T-helper 2 cell treated with Interferon-gamma antibody and Interleukin-4, amounts not matched to agents 5 μg/mL and 100 μg/mL, for 36 hours (primary cell): Measurements from ENCODE around the gene KRT83.

Source experiments
- DNase-seq: peaks from one replicate; pipeline ENCODE4 v3.0.0; 2021; ENCODE audit warnings: low spot score
- H3K27ac Mint-ChIP-seq: one replicate; pipeline ENCODE4 v1.8.0; 2021; ENCODE audit warnings: mild to moderate bottlenecking, mixed read lengths
- H3K27me3 Mint-ChIP-seq: one replicate; pipeline ENCODE4 v1.8.0; 2021; ENCODE audit warnings: low read depth, mixed read lengths
- H3K36me3 Mint-ChIP-seq: one replicate; pipeline ENCODE4 v1.8.0; 2021; ENCODE audit warnings: low read depth, mixed read lengths
- H3K4me1 Mint-ChIP-seq: one replicate; pipeline ENCODE4 v1.8.0; 2021; ENCODE audit warnings: low read depth, mixed read lengths
- H3K4me3 Mint-ChIP-seq: one replicate; pipeline ENCODE4 v1.8.0; 2022; ENCODE audit warnings: mild to moderate bottlenecking, moderate library complexity, mixed read lengths
- H3K9me3 Mint-ChIP-seq: one replicate; pipeline ENCODE4 v1.8.0; 2021; ENCODE audit warnings: mixed read lengths

KRT83 gene

GRCh38 chr12:52359621-52360061 lies 38.4 kb upstream of the KRT83 start:
- DNase-seq: no peak
- Mint-ChIP-seq H3K4me3 (no peak overlapping the region), H3K4me1 (peaks cover 9% of the 10 kb centered on the region), H3K9me3 (no peaks in the 10 kb centered on the region), H3K36me3 (no peaks in the 10 kb centered on the region), H3K27me3 (peaks cover 2% of the 10 kb centered on the region), H3K27ac (no peak overlapping the region)

DNA sequence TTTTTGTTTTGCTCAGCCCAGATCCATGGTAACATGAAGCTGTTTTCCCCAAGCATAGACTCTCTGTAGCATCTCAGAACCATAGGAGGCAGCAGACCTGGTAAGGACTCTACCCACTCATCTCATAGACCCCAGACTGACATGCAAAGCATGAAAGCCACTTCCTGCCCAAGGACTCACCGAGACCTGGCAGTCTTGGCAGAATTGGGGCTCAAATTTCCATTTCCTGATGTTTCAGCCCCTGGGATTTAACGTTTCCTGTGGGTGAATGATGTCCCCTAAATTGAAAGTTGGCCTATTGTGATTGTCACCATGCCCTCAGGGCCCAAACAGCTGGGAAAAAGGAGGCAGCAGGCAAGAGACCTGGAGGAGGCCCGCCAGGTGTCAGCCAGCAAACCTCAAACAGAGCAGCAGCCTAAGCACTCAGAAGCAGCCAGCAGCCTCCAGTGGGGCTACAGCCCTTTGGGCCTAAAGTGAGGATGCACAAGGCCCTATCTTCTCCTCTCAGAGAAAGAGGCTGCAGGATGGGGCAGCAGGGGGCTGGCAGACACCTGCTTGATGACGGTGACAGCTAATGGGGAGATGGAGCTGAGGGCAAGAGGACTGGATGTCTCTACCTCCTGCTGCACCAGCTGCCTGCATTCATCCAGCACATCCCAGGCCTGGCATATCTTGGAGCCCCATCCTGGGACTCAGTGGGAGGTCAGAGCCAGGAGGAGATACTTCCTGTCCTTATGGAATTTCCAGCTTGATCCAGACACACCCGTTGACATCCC lies 37.6 kb upstream of the KRT83 start:
- H3K9me3 Mint-ChIP-seq: no peaks in the 10 kb centered on the region
- peaks cover 2% of the 10 kb centered on the region for H3K27me3 Mint-ChIP-seq
- no peaks in the 10 kb centered on the region for H3K36me3 Mint-ChIP-seq
- no peak for DNase-seq
- H3K4me1 Mint-ChIP-seq: peaks cover 9% of the 10 kb centered on the region
- H3K4me3 Mint-ChIP-seq: no peak overlapping the region
- no peak overlapping the region for H3K27ac Mint-ChIP-seq

DNA sequence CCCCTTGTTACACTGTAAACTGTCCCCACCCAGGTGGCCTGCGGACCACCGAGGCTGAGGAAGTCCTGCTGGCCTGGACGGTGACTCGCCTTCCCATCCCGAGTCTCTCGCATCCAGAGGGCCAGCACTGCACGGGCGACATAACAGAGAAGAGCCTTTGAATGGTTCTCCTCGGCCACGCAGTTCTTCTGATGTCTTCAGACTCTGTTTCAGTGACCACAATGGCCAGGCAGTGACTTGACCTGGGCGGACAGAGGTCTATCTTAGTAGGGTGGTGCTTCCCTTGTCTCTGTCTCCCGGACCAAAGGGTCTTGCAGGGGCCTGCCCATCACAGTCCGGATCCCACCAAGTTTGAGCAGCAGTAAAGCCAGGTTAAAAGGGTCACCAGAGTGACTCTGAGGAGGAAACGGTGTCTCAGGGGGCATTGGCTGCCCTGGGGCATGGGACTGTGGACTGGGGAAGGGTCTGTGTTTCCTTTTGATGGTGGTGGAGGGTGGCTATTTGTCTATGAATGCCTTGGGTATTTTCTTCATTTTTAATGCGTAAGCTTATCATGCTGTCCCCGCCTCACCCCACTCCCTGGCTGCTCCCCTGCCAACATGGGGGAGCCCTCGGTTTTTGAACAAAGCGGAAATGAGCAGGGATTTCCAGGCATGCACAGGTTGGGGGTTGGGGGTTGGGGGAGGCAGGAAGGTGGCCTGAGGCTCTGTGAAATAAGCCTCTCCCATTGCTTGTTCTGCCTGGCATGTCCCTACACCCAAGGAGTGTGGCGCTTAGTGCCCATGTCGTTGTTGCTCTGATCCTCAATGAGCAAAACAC lies 35.8 kb upstream of the KRT83 start:
- Mint-ChIP-seq H3K36me3 (no peaks in the 10 kb centered on the region), H3K27ac (no peak overlapping the region), H3K4me3 (no peak overlapping the region)

GRCh38 chr12:52356031-52356761 lies 35.0 kb upstream of the KRT83 start:
- H3K9me3 Mint-ChIP-seq: no peaks in the 10 kb centered on the region
- peaks cover 15% of the 10 kb centered on the region for H3K27me3 Mint-ChIP-seq
- no peak overlapping the region for H3K4me3 Mint-ChIP-seq
- H3K36me3 Mint-ChIP-seq: no peaks in the 10 kb centered on the region
- H3K27ac Mint-ChIP-seq: no peak overlapping the region
- DNase-seq: no peak
- peaks cover 12% of the 10 kb centered on the region for H3K4me1 Mint-ChIP-seq

More for the DNA sequence above, 35.8 kb upstream of the KRT83 start:
- no peak for DNase-seq
- Mint-ChIP-seq H3K27me3 (peaks cover 11% of the 10 kb centered on the region), H3K9me3 (no peaks in the 10 kb centered on the region), H3K4me1 (peaks cover 9% of the 10 kb centered on the region)

DNA sequence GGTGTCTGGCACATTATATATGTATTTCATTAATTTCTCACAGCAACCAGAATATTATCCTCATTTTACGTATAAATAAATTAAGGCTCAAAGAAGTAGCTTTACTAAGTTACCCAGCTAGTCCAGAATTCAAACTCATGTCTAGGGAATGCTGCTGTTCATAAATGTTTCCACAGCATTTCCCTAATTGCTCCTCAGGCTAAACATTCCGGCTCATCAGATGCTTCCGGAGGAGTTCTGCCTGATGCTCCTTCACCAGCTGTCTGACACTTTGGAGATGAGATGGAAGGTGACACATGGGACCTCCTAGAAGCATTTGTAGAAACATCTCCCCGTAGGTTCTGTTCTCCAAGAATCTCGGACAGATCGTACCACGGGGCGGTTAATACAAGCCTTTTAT lies 34.0 kb upstream of the KRT83 start:
- no peaks in the 10 kb centered on the region for H3K9me3 Mint-ChIP-seq
- peaks cover 15% of the 10 kb centered on the region for H3K27me3 Mint-ChIP-seq
- no peaks in the 10 kb centered on the region for H3K36me3 Mint-ChIP-seq
- no peak overlapping the region for H3K27ac Mint-ChIP-seq
- DNase-seq: no peak
- H3K4me1 Mint-ChIP-seq: peaks cover 12% of the 10 kb centered on the region
- H3K4me3 Mint-ChIP-seq: no peak overlapping the region

GRCh38 chr12:52354200-52354599 lies 33.0 kb upstream of the KRT83 start:
- no peak overlapping the region for H3K27ac Mint-ChIP-seq
- no peak overlapping the region for H3K4me3 Mint-ChIP-seq
- H3K4me1 Mint-ChIP-seq: peaks cover 10% of the 10 kb centered on the region
- DNase-seq: no peak
- H3K9me3 Mint-ChIP-seq: no peaks in the 10 kb centered on the region
- no peaks in the 10 kb centered on the region for H3K36me3 Mint-ChIP-seq
- peaks cover 16% of the 10 kb centered on the region for H3K27me3 Mint-ChIP-seq

DNA sequence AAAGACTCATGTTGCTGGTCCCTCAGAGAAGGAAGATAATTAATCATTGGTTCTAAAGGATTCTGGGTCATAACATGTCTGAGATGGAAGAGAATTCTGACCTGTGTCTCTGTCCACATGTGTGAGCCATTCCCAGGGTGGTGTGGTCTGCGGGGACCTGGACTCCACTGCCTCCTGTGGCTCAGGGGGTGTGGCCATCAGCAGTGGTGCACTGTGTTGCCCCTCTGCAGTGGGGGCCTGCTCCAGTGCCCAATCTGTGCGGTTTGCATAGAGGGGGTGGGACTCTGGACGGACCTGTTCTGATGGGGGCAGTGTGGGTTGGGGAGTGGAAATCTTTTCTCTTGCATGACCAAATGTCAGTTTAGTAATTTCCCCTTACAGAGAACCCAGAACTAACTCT lies 32.6 kb upstream of the KRT83 start:
- Mint-ChIP-seq H3K4me1 (peaks cover 8% of the 10 kb centered on the region), H3K9me3 (no peaks in the 10 kb centered on the region), H3K27me3 (peaks cover 17% of the 10 kb centered on the region), H3K36me3 (no peaks in the 10 kb centered on the region), H3K4me3 (no peak overlapping the region), H3K27ac (no peak overlapping the region)
- no peak for DNase-seq

DNA sequence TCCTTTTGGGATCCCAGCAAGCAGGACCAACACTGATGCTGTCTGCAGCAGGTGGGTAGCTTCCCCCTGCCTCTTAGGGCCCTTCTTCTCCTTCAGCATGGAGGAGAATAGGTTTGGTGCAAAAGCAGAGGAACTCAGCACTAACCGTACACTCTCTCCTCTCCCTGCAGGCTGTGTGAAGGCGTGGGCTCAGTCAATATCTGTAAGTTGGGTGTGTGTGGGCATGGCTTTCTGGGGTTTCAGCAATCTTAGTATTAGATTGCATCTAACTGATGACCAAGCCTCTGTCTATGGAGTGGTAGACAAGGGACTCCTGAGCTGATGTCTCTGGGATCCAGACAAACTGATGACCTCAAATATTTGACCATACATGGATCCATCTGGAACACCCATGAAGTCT lies 31.8 kb upstream of the KRT83 start:
- Mint-ChIP-seq H3K36me3 (no peaks in the 10 kb centered on the region), H3K4me1 (peaks cover 3% of the 10 kb centered on the region), H3K9me3 (no peaks in the 10 kb centered on the region), H3K27ac (no peak overlapping the region), H3K4me3 (no peak overlapping the region), H3K27me3 (peaks cover 17% of the 10 kb centered on the region)
- no peak for DNase-seq

GRCh38 chr12:52351196-52352059 lies 30.2 kb upstream of the KRT83 start:
- Mint-ChIP-seq H3K4me3 (no peak overlapping the region), H3K27me3 (peaks cover 17% of the 10 kb centered on the region), H3K36me3 (no peaks in the 10 kb centered on the region), H3K9me3 (no peaks in the 10 kb centered on the region), H3K4me1 (peaks cover 3% of the 10 kb centered on the region), H3K27ac (no peak overlapping the region)
- no peak for DNase-seq

GRCh38 chr12:52350786-52351185 lies 29.6 kb upstream of the KRT83 start:
- peaks cover 17% of the 10 kb centered on the region for H3K27me3 Mint-ChIP-seq
- H3K4me3 Mint-ChIP-seq: no peak overlapping the region
- no peaks in the 10 kb centered on the region for H3K9me3 Mint-ChIP-seq
- DNase-seq: no peak
- no peaks in the 10 kb centered on the region for H3K36me3 Mint-ChIP-seq
- no peak overlapping the region for H3K27ac Mint-ChIP-seq
- H3K4me1 Mint-ChIP-seq: peaks cover 3% of the 10 kb centered on the region

DNA sequence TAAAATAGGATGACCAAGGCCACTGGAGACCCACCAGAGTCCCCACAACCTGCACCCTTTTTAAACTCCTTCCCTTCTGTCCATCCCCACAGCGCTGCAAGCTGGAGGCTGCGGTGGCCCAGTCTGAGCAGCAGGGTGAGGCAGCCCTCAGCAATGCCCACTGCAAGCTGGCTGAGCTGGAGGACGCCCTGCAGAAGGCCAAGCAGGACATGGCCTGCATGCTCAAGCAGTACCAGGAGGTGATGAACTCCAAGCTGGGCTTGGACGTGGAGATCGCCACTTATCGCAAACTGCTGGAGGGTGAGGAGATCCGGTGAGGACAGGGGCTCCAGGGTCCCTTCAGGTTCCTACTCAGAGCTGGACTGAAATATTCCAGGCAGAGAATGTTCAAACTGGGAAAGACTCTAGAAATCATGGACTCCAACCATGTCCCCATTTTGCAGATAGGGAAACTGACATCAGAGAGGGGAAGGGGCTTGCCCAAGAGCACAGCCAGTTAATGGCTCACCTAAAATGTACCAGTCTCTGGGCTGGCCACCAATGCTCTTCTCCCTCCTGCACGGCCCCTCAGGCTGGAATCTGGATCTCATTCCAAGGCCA lies 28.9 kb upstream of the KRT83 start:
- Mint-ChIP-seq H3K36me3 (no peaks in the 10 kb centered on the region), H3K4me1 (peaks cover 3% of the 10 kb centered on the region), H3K4me3 (no peak overlapping the region), H3K27ac (no peak overlapping the region), H3K9me3 (no peaks in the 10 kb centered on the region), H3K27me3 (peaks cover 17% of the 10 kb centered on the region)
- DNase-seq: no peak

GRCh38 chr12:52349196-52349595 lies 28.0 kb upstream of the KRT83 start:
- Mint-ChIP-seq H3K9me3 (no peaks in the 10 kb centered on the region), H3K36me3 (no peaks in the 10 kb centered on the region), H3K4me1 (peaks cover 3% of the 10 kb centered on the region), H3K27ac (no peak overlapping the region), H3K27me3 (peaks cover 17% of the 10 kb centered on the region), H3K4me3 (no peak overlapping the region)
- DNase-seq: no peak
